Measurements from ENCODE around the gene PARD6B. TPM values are rescaled to one million over a fixed set of nuclear protein-coding genes. Genes with fewer than 3 reads are reported as not detected.
"Not testable (repeated sequence)": the region's sequence is repeated elsewhere in the genome, so short reads cannot be mapped to it uniquely, and the experiment has no call there.

The PARD6B gene
- total RNA-seq, 2 experiments from 2014 or later = 4.3 to 6.0 TPM

GRCh38 chr20:50772420-50773185 is 41.2 kb downstream of the PARD6B start:
- no peak for DNase-seq
- ChIA-PET CTCF (interaction anchor here (0.6 kb wide), 2 partner anchors 23 kb away, joined by 3 to 4 read pairs; no protein-coding TSS in a partner anchor), POLR2A (no interaction called here)
- Mint-ChIP-seq H3K36me3 (ENCODE audit: low read depth) (no peaks in the 10 kb centered on the region), H3K4me1 (ENCODE audit: low read depth) (no peaks in the 10 kb centered on the region), H3K9me3 (ENCODE audit: insufficient read depth) (no peaks in the 10 kb centered on the region), H3K27me3 (ENCODE audit: low read depth) (no peaks in the 10 kb centered on the region), H3K27ac (no peak overlapping the region), H3K4me3 (no peak overlapping the region)
- ATAC-seq = no peak

GRCh38 chr20:50774515-50774914 is 43.1 kb downstream of the PARD6B start:
- H3K4me3 Mint-ChIP-seq = no peak overlapping the region
- H3K27me3 Mint-ChIP-seq (ENCODE audit: low read depth) = no peaks in the 10 kb centered on the region
- ATAC-seq (no peak), DNase-seq (no peak)
- no peak overlapping the region for H3K27ac Mint-ChIP-seq
- ChIA-PET CTCF (interaction anchor here (1.1 to 1.3 kb wide), 2 partner anchors 16 to 25 kb away, joined by 3 read pairs; no protein-coding TSS in a partner anchor), POLR2A (no interaction called here)
- no peaks in the 10 kb centered on the region for H3K9me3 Mint-ChIP-seq (ENCODE audit: insufficient read depth)
- H3K36me3 Mint-ChIP-seq (ENCODE audit: low read depth) = no peaks in the 10 kb centered on the region
- no peaks in the 10 kb centered on the region for H3K4me1 Mint-ChIP-seq (ENCODE audit: low read depth)

GRCh38 chr20:50776122-50776817 is 44.9 kb downstream of the PARD6B start:
- Mint-ChIP-seq H3K9me3 (ENCODE audit: insufficient read depth) (no peaks in the 10 kb centered on the region), H3K4me1 (ENCODE audit: low read depth) (no peaks in the 10 kb centered on the region), H3K27me3 (ENCODE audit: low read depth) (peaks cover 2% of the 10 kb centered on the region), H3K4me3 (no peak overlapping the region), H3K36me3 (ENCODE audit: low read depth) (no peaks in the 10 kb centered on the region), H3K27ac (no peak overlapping the region)
- ATAC-seq = no peak
- ChIA-PET POLR2A (no interaction called here), CTCF (interaction anchor here (0.9 kb wide), 2 partner anchors 14 kb away, joined by 3 read pairs; no protein-coding TSS in a partner anchor)
- DNase-seq = no peak

GRCh38 chr20:50777373-50777772 is 46.0 kb downstream of the PARD6B start:
- H3K9me3 Mint-ChIP-seq (ENCODE audit: insufficient read depth) = no peaks in the 10 kb centered on the region
- H3K36me3 Mint-ChIP-seq (ENCODE audit: low read depth) = no peaks in the 10 kb centered on the region
- H3K4me1 Mint-ChIP-seq (ENCODE audit: low read depth) = no peaks in the 10 kb centered on the region
- no peak for DNase-seq
- H3K4me3 Mint-ChIP-seq = no peak overlapping the region
- H3K27ac Mint-ChIP-seq = no peak overlapping the region
- CTCF ChIA-PET = interaction anchor here (0.9 kb wide), 1 partner anchor 13 kb away, joined by 3 read pairs; no protein-coding TSS in a partner anchor
- POLR2A ChIA-PET = no interaction called here
- ATAC-seq = no peak
- H3K27me3 Mint-ChIP-seq (ENCODE audit: low read depth) = peaks cover 2% of the 10 kb centered on the region

- H3K36me3 Mint-ChIP-seq (ENCODE audit: low read depth); POLR2A ChIA-PET; H3K4me1 Mint-ChIP-seq (ENCODE audit: low read depth); H3K27ac Mint-ChIP-seq; DNase-seq; ATAC-seq; H3K9me3 Mint-ChIP-seq (ENCODE audit: insufficient read depth); H3K27me3 Mint-ChIP-seq (ENCODE audit: low read depth); H3K4me3 Mint-ChIP-seq: not testable (repeated sequence)
- CTCF ChIA-PET = interaction anchor here (1.2 kb wide), 1 partner anchor 12 kb away, joined by 6 read pairs; no protein-coding TSS in a partner anchor
Observed at GRCh38 chr20:50778994-50779393, 47.6 kb downstream of the PARD6B start.

- H3K9me3 Mint-ChIP-seq (ENCODE audit: insufficient read depth) = no peaks in the 10 kb centered on the region
- ATAC-seq (no peak), DNase-seq (no peak)
- POLR2A ChIA-PET = no interaction called here
- H3K4me1 Mint-ChIP-seq (ENCODE audit: low read depth) = no peaks in the 10 kb centered on the region
- peaks cover 2% of the 10 kb centered on the region for H3K27me3 Mint-ChIP-seq (ENCODE audit: low read depth)
- no peak overlapping the region for H3K27ac Mint-ChIP-seq
- no peak overlapping the region for H3K4me3 Mint-ChIP-seq
- no peaks in the 10 kb centered on the region for H3K36me3 Mint-ChIP-seq (ENCODE audit: low read depth)
- CTCF ChIA-PET = interaction anchor here (1.3 to 3.9 kb wide), 3 partner anchors 11 to 35 kb away, joined by 3 to 18 read pairs (median 6); partner anchors contain the start of gene BCAS4
Observed at GRCh38 chr20:50783390-50783789, 52.0 kb downstream of the PARD6B start.

GRCh38 chr20:50783903-50784302 is 52.5 kb downstream of the PARD6B start:
- H3K27ac Mint-ChIP-seq = no peak overlapping the region
- ATAC-seq (no peak), DNase-seq (no peak)
- peaks cover 2% of the 10 kb centered on the region for H3K27me3 Mint-ChIP-seq (ENCODE audit: low read depth)
- ChIA-PET POLR2A (no interaction called here), CTCF (interaction anchor here (1.3 to 3.9 kb wide), 3 partner anchors 11 to 35 kb away, joined by 3 to 18 read pairs (median 6); partner anchors contain the start of gene BCAS4)
- H3K4me1 Mint-ChIP-seq (ENCODE audit: low read depth) = no peaks in the 10 kb centered on the region
- no peak overlapping the region for H3K4me3 Mint-ChIP-seq
- H3K9me3 Mint-ChIP-seq (ENCODE audit: insufficient read depth) = no peaks in the 10 kb centered on the region
- no peaks in the 10 kb centered on the region for H3K36me3 Mint-ChIP-seq (ENCODE audit: low read depth)

GRCh38 chr20:50784464-50784863 is 53.1 kb downstream of the PARD6B start:
- DNase-seq = no peak
- Mint-ChIP-seq H3K27ac (no peak overlapping the region), H3K4me1 (ENCODE audit: low read depth) (no peaks in the 10 kb centered on the region), H3K27me3 (ENCODE audit: low read depth) (peaks cover 2% of the 10 kb centered on the region), H3K36me3 (ENCODE audit: low read depth) (no peaks in the 10 kb centered on the region), H3K9me3 (ENCODE audit: insufficient read depth) (no peaks in the 10 kb centered on the region), H3K4me3 (no peak overlapping the region)
- no peak for ATAC-seq
- POLR2A ChIA-PET = no interaction called here
- CTCF ChIA-PET = interaction anchor here (1.3 to 3.9 kb wide), 3 partner anchors 10 to 35 kb away, joined by 3 to 18 read pairs (median 6); partner anchors contain the start of gene BCAS4

- no peaks in the 10 kb centered on the region for H3K9me3 Mint-ChIP-seq (ENCODE audit: insufficient read depth)
- peaks cover 11% of the 10 kb centered on the region for H3K4me1 Mint-ChIP-seq (ENCODE audit: low read depth)
- H3K27me3 Mint-ChIP-seq (ENCODE audit: low read depth) = no peaks in the 10 kb centered on the region
- H3K36me3 Mint-ChIP-seq (ENCODE audit: low read depth) = no peaks in the 10 kb centered on the region
- H3K27ac Mint-ChIP-seq = no peak overlapping the region
- H3K4me3 Mint-ChIP-seq = no peak overlapping the region
- DNase-seq (no peak), ATAC-seq (no peak)
- POLR2A ChIA-PET = no interaction called here
- CTCF ChIA-PET = interaction anchor here (1.2 to 15.0 kb wide), 2 partner anchors 8 to 142 kb away, joined by 4 to 407 read pairs; partner anchors contain the start of gene ADNP
Observed at GRCh38 chr20:50786703-50787102, 55.3 kb downstream of the PARD6B start.

- no peak overlapping the region for H3K27ac Mint-ChIP-seq
- H3K27me3 Mint-ChIP-seq (ENCODE audit: low read depth) = no peaks in the 10 kb centered on the region
- no peak for DNase-seq
- no peaks in the 10 kb centered on the region for H3K9me3 Mint-ChIP-seq (ENCODE audit: insufficient read depth)
- ChIA-PET POLR2A (no interaction called here), CTCF (interaction anchor here (15.0 kb wide), 1 partner anchor 142 kb away, joined by 407 read pairs; the partner anchor contains the start of gene ADNP)
- peaks cover 11% of the 10 kb centered on the region for H3K4me1 Mint-ChIP-seq (ENCODE audit: low read depth)
- H3K4me3 Mint-ChIP-seq = no peak overlapping the region
- no peak for ATAC-seq
- no peaks in the 10 kb centered on the region for H3K36me3 Mint-ChIP-seq (ENCODE audit: low read depth)
Observed at GRCh38 chr20:50787181-50787580, 55.8 kb downstream of the PARD6B start.

- no peaks in the 10 kb centered on the region for H3K9me3 Mint-ChIP-seq (ENCODE audit: insufficient read depth)
Observed at GRCh38 chr20:50788045-50788991, 56.9 kb downstream of the PARD6B start.

More at GRCh38 chr20:50788045-50788991, 56.9 kb downstream of the PARD6B start:
- Mint-ChIP-seq H3K27me3 (ENCODE audit: low read depth) (no peaks in the 10 kb centered on the region), H3K36me3 (ENCODE audit: low read depth) (no peaks in the 10 kb centered on the region), H3K4me1 (ENCODE audit: low read depth) (peaks cover 14% of the 10 kb centered on the region), H3K27ac (no peak overlapping the region), H3K4me3 (no peak overlapping the region)
- no peak for ATAC-seq
- POLR2A ChIA-PET = no interaction called here
- CTCF ChIA-PET = interaction anchor here (0.9 to 15.0 kb wide), 3 partner anchors 39 to 170 kb away, joined by 3 to 407 read pairs (median 9); partner anchors contain the start of genes ADNP, DPM1 and MOCS3
- no peak for DNase-seq

All from activated CD8-positive, alpha-beta T cell treated with anti-CD3 and anti-CD28 coated beads, Interleukin-2, amount 10 ng/mL, durations not matched to agents 7 days and 5 days (primary cell).